Subcutaneous adipose tissue (tissue), 4 donors: ENCODE data around the gene SCAMP4. TPM values are rescaled to one million over a fixed set of nuclear protein-coding genes. Genes with fewer than 3 reads are reported as not detected.

Experiments used
- CTCF ChIP-seq: fragments of 450-650 bp; IDR thresholded peaks from one replicate; pipeline ENCODE4 v1.5.1; 2016; ENCODE audit warnings: low read depth, mild to moderate bottlenecking, control low read depth, antibody characterized with exemption, moderate library complexity
- total RNA-seq, 4 donors: library from RNA; depleted of rRNA; stranded (reverse); fragments of >200 nt; gene quantifications; one replicate each; pipeline ENCODE4 v1.1.0, GENCODE V29; 2016

The SCAMP4 gene
- total RNA-seq, 4 donors from 2014 or later: 20.9 to 45.8 (median 42.4) TPM

GRCh38 chr19:1863638-1864479 is 41.3 kb upstream of the SCAMP4 start:
- TF ChIP-seq CTCF: no peak

DNA sequence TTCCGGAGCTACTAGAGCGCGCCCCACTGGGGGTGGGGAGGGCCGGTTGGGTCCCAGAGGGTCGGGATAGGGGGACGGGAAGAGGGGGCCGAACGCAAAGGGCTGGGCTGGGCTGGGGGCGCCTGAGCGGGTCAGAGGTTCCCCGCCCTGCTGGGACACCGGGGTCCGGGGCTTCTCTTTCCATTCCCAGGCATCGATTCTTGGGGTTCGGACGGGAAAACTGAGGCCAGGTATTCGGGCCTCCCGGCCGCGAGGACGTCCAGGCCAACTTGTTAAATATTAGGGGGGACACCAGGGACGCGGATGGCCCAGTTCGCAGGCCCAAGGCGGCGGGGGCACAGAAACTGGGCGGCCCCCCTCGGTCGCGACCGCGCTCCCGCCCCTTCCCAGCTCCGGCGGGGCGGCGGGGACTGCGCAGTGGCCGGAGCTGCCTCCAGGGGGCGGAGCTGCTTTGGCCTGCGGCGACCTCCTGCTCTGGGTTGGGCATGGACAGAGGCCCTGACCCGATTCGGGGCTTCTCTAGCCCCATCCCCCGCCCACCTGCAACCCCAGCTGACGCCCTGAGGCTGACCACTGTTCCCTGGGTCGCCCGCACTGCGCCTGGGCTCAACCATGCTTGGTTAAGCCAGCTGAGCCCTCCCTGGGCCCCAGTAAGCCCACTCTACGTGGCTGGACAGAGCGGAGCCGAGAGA is 40.6 kb upstream of the SCAMP4 start:
- no peak for TF ChIP-seq CTCF

DNA sequence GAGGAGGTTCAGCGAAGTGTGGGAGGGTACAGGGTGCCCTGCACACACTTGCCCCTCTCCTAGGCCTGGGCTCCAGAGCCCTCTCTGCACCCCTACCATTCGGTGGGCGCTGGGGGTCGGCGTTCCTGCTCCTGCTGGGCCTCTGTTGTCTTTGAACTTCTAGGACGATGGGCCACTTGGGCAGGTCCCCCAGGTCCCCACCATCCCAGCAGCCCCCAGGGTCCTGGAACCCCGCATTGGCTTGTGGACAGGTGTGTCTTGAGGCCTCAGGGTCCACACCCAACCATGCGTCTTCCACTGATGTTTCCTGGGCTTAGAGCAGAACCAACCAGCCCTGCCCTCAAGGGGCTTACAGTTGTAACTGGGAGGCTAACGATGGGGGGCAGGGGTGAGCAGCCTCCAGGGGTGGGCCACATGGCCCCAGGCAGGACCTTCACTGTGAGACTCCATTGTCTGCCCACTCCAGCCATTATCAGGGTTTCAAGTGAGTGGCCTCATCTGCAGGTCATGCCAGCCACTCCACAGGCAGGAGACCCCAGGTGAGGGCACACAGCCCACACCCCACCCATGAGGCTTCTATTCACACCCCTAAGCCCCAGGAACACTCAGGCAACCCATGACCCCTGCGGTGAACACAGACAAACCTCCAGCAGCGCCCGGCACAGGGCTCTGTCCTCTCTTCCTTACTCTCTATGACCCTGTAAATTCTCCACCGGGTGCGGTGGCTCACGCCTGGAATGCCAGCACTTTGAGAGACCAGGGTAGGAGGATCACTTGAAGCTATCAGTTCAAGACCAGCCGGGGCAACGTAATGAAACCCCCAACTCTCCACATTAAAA is 39.8 kb upstream of the SCAMP4 start:
- TF ChIP-seq CTCF: no peak

DNA sequence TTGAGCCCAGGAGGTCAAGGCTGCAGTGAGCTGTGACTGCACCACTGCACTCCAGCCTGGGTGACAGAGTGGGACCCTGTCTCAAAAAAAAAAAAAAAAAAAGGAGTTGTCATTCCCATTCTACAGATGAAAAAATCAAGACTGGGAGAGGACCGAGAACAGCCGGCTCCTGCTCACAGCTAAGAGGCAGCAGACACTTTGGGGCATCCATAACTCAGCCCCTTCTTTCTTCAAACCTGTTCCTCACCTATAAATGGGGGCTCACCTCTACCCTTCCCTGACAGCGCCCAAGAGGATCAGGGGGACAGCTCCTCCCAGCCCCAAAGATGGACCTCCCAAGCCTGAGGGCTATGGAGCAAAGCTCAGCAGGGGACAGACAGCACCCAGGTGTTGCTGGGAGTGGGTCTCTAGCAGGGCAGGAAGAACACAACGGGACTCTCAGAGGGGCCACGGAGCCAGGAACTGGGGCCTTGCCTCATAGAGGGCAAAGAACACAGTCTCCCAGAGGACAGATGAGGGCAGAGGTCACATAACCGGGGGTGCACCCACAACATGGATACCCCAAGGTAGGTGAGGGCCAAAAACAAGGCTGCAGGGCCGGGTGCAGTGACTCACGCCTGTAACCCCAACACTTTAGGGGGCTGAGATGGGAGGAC is 38.4 kb upstream of the SCAMP4 start:
- no peak for TF ChIP-seq CTCF

DNA sequence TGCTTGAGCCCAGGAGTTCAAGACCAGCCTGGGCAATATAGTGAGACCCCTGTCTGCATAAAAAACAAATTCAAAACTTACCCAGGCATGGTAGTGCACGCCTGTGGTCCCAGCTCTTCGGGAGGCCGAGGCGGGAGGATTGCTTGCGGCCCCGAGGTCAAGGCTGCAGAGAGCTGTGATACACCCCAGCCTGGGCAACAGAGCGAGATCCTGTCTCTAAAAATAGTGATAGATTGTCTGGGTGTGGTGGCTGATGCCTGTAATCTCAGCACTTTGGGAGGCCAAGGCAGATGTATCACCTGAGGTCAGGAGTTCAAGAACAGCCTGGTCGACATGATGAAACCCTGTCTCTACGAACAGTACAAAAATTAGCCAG is 37.9 kb upstream of the SCAMP4 start:
- no peak for TF ChIP-seq CTCF

- TF ChIP-seq CTCF: no peak
These were observed 36.2 kb upstream of the SCAMP4 start for GRCh38 chr19:1868971-1869370.
